CMK (cell line): Measurements from ENCODE around the gene CXCL13.
"Not testable (repeated sequence)": the region's sequence is repeated elsewhere in the genome, so short reads cannot be mapped to it uniquely, and the experiment has no call there.

ENCODE experiments used
- DNase-seq: peaks from one replicate; pipeline ENCODE4 v3.0.0-alpha.2; 2010; ENCODE audit warnings: low read depth

CXCL13 gene

DNA sequence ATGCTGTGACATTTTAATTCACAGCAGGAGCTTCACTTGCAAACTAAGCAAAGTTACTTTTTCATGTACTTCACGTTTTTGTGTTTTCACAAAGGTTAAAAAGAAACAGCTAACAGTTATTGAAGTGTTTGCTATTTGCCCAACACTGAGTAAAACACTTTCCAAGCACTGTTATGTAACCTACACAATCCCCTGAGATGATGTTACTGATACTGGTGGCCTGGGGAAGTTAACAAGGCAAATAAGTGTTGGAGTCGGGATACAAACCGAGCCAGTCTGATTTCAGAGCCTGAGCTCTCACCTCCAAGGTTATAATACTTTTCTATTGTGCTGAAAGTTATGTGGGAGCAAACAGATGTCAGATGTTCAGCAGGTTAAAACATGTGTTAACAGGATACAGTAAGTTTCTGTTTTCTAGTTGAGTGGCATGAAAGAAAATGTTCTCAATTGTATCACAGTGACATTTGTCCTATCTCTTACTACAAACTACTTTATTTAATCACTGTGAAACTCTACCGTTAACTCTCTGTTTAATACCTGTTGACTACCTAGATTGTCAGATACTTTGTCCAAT is 3.9 kb upstream of the CXCL13 start:
- DNase-seq: no peak

- no peak for DNase-seq
Observed at GRCh38 chr4:77613267-77613666, 7.6 kb downstream of the CXCL13 start.

GRCh38 chr4:77615153-77615552 is 9.5 kb downstream of the CXCL13 start:
- DNase-seq: no peak

GRCh38 chr4:77617203-77617602 is 11.6 kb downstream of the CXCL13 start:
- DNase-seq: no peak

GRCh38 chr4:77618383-77619241 is 13.0 kb downstream of the CXCL13 start:
- peak; percentile 35 for DNase-seq

DNA sequence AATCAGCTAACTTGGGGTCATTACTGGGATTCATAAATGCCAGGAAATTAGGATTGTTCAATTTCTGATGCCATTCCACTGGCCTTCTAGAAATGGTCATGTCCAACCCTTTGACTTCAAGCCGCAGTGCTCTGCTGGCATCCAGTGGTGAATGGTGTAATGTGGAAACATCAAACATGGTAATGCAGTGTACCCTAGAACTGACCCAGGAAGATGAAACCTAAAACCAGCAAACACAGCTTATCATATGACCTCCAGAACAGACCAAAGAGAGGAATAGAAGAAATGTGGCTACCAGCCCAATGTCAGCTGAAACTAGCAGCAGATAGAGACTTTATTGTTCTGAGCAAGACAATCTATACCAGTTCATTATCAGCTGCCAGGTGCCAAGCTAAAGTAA is 13.8 kb downstream of the CXCL13 start:
- DNase-seq: no peak

- no peak for DNase-seq
Observed at GRCh38 chr4:77621254-77621653, 15.6 kb downstream of the CXCL13 start.

GRCh38 chr4:77623091-77623490 is 17.5 kb downstream of the CXCL13 start:
- DNase-seq: no peak

GRCh38 chr4:77624213-77624612 is 18.6 kb downstream of the CXCL13 start:
- no peak for DNase-seq

DNA sequence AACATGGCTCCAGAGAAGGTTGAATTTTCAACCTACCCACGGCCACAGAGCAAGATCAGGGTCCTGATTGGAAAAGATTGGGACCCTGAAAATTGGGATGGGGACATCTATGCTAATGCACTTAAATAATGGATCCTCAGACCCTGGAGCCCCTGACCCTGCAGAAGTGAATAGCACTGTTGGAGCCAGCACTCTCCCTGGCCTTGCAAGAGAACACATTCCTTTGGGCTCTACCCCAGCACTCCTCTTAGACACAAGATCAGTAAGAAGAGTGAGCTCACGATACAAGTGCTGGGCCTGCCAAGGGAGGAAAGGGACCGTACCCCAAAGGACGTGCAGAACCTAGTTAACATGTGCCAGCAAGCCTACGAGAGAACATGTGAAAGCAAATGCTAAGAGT is 19.9 kb downstream of the CXCL13 start:
- DNase-seq: no peak

DNA sequence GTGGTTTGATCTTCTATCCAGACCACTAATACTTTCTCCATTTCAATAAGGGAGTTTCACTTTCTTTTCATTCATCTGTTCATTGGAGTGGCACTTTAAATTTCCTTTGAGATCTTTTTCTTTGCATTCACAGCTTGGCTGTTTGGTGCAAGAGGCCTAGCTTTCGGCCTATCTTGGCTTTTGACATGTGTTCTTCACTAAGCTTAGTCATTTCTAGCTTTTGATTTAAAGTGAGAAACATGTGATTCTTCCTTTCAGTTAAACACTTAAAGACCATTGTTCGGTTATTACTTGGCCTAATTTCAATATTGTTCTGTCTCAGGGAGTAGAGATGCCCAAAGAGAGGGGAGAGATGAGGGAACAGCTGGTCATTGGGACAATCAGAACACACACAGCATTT is 24.3 kb downstream of the CXCL13 start:
- DNase-seq: no peak

DNA sequence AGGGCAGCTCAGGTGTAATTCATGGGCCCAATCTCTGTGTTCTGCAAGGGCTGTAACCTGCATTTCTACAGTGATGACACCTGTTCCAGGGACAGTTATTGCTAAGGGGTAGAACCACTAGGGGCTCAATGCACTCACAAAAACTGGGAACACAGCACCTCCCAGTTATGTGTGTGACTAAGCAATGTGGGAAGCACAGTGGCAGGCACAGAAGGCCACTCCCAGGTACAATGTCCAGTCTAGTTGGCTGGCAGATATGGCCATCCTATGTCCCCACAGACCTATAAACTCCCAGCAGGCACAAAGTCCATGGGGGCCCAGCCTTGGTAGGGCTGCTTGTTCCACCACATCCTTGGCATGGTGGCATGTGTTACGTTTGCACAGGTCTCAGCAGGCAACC is 25.7 kb downstream of the CXCL13 start:
- DNase-seq: no peak

GRCh38 chr4:77634132-77634785 is 28.6 kb downstream of the CXCL13 start:
- no peak for DNase-seq

- no peak for DNase-seq
Observed at GRCh38 chr4:77635246-77635645, 29.6 kb downstream of the CXCL13 start.

DNA sequence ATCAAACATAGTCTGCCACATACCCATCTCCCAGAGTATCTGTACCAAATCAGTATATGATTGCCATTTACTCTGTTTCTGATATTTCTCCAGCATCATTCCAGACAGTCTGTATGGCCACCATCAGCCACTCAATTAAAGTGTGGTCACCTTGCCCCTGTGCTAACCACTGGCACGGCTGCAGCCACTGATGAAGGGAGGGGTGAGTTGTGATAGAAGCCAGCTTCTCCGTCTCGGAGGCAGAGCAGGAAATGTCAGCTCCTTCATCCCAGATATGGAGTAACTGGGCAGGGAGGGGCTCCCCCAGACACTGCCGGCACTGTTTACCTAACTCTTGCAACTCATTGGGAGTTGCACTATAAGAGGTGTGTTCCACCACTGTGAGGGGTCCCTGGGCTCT is 30.3 kb downstream of the CXCL13 start:
- no peak for DNase-seq

GRCh38 chr4:77636902-77637301 is 31.3 kb downstream of the CXCL13 start:
- no peak for DNase-seq

- not testable (repeated sequence) for DNase-seq
Observed at GRCh38 chr4:77644069-77644468, 38.4 kb downstream of the CXCL13 start.

DNA sequence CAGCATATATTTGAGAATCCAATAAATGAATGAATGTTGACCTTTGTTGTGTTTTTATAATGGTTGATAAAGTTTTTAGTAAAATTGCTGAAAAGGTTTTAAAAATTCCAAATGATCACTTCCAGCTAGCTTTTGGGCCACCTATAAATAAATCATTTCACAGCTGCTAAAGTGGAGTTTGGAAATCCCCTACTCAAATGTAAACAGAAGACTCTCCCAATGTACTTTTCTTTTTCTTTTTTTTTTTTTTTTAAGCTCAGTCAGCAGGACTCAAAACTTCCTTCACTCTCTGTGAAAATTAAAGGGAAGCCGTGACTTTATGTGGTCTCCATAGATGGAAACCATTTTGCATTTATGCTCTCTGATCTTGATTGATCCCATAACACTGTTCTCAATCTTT is 45.2 kb downstream of the CXCL13 start:
- no peak for DNase-seq

DNA sequence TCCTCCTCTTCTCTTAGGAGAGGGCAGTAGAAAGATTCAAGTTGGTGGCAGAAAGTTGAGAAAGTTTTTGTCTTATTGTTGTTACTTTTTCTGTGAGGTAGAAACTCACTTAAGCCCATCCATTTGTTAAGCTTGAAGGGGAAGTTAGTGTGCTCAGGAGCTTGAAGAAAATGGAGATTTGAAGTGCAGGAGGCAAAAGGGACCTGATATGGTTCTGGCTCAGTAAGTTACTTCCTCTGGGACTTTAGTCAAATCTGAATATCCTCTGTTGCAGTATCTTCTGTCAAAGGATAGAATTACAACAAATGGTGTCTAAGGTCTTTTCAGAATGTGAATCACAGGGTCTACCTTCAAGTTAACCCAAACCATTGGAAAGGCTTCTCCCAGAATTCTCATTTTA is 46.2 kb downstream of the CXCL13 start:
- no peak for DNase-seq

DNA sequence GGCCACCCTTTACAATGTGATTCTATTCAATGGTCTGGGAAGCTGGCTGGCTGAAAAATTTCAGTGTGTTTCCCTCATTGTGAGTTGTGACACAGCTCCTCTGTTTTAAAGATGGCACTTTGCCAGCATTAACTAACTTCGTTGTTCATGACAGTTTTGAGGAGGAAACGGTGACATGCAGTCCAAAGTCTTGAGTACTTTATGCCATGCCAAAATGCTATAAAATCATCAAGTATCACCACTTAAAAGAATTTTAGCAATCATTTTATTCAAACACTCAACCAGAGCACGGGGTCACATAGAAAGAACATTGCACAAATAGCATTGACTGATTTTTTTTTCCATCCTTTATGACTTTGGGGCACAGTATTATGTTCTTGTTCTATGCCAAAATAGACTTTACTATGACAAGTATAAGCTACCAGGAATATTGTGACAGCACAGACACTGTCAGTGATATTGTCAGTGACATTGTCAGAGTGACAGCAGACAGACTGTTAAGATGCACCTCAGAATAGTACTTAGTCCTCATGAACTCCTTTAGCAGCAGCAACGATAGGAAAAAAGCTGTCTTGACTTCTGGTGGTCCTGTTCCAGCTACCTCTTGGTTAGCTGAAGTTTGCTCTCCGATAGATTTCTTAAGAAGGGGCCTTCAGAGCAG is 46.7 kb downstream of the CXCL13 start:
- no peak for DNase-seq

- DNase-seq: no peak
Observed at GRCh38 chr4:77653162-77653758, 47.6 kb downstream of the CXCL13 start.

GRCh38 chr4:77660318-77660717 is 54.7 kb downstream of the CXCL13 start:
- DNase-seq: not testable (repeated sequence)
